ENCODE measurements around the gene ISOC2. TPM values are rescaled to one million over a fixed set of nuclear protein-coding genes. Genes with fewer than 3 reads are reported as not detected.

ISOC2 gene
- total RNA-seq, 3 donors from 2014 or later (not counting 1 experiment from before 2014, with no cell fraction given): 7.2 to 12.4 (median 9.5) TPM

DNA sequence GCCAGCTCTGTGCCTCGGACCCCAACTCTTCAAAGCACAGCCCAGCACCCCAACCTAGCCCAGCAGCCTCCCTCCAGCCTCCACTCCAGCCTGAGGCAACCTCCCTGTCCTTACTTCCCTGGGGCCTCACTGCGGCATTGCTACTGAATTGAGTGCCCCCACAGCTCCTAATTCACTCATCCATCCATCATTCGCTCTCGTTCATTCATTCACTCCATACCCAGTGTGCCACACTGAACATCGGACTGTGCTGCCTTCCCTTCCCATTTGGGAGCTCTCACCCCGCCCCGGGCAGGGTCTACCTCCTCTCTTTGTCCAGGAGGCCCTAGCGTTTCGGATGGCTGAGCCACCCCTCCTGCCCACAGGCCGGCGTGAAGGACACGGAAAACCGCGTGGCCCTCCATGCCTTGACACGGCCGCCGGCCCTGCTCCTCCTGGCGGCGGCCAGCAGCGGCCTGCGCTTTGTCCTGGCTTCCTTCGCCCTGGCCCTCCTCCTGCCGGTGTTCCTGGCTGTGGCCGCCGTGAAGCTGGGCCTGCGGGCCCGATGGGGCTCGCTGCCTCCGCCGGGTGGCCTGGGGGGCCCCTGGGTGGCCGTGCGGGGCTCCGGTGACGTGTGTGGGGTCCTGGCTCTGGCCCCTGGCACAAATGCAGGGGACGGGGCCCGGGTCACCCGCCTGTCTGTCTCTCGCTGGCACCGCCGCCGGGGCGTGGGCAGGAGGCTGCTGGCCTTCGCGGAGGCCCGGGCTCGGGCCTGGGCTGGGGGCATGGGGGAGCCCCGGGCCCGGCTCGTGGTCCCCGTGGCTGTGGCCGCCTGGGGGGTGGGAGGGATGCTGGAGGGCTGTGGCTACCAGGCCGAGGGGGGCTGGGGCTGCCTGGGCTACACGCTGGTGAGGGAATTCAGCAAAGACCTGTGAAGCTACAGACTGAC, 24.9 kb upstream of the ISOC2 start:
- WGBS (ENCODE audit: insufficient coverage): 89% methylated on average over 53 of the region's 53 CpGs
- Histone ChIP-seq H3K27me3 (ENCODE audit: control insufficient read depth, insufficient read depth, low read length) (no peaks in the 10 kb centered on the region), H3K9me3 (ENCODE audit: control insufficient read depth, insufficient read depth, low read length) (no peaks in the 10 kb centered on the region), H3K36me3 (ENCODE audit: control insufficient read depth, insufficient read depth, low read length) (peaks cover 5% of the 10 kb centered on the region), H3K27ac (ENCODE audit: low read length) (no peak overlapping the region), H3K4me1 (ENCODE audit: control insufficient read depth, insufficient read depth, low read length) (peaks cover 23% of the 10 kb centered on the region), H3K4me3 (ENCODE audit: low read length) (no peak overlapping the region)
- Mint-ChIP-seq H3K4me3 (peak overlapping the region; percentile 76), H3K27me3 (ENCODE audit: low read depth in 2 of 2) (peaks cover 0 to 2% of the 10 kb centered on the region in 2 donors), H3K4me1 (peaks cover 0 to 7% of the 10 kb centered on the region in 2 donors), H3K27ac (peak overlapping the region; percentile 47 to 85), H3K36me3 (no peaks in the 10 kb centered on the region), H3K9me3 (no peaks in the 10 kb centered on the region)
- ATAC-seq (no peak), DNase-seq (peak in 1 of 2 donors; percentile 15)
- TF ChIP-seq CTCF (IDR thresholded peaks at IDR 0.05): no peak
- intact Hi-C loops (cut with micrococcal nuclease): no loop called here

DNA sequence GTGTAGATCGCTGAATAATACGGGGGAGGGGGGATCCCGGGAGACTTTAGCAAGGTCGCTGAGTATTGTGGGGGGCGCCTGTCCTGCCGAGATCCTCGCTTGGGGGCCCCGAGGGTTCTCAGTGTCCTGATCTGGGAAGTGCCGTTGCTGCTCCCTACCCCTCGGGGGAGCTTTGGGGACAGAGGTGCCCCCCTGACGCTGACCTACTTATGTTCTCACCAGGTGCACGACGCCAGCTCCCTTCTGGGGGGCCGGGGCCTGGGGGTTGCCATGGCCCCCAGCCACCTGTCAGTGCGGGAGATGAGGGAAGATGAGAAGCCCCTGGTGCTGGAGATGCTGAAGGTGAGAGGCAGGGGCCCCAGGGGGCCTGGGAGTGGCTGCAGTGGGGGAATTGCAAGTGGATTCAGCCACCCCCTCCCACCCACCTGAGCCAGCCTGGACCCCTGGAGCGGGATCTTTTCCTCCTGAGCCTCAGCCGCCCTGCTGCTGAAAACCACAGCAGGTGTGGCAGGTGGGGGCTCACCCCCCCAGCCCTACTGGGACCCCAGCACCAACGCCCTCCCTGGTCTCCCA, 24.1 kb upstream of the ISOC2 start:
- peak in 1 of 2 donors; percentile 44 for DNase-seq
- H3K4me1 Mint-ChIP-seq: peaks cover 0 to 7% of the 10 kb centered on the region in 2 donors

GRCh38 chr19:55484593-55485438, 23.4 kb upstream of the ISOC2 start, which contains the start of gene NAT14:
Gene NAT14 (plus strand): TSS chr19:55485188. CDS start chr19:55485709, 521 bp downstream.
- Histone ChIP-seq H3K36me3 (ENCODE audit: control insufficient read depth, insufficient read depth, low read length) (peaks cover 5% of the 10 kb centered on the region), H3K27me3 (ENCODE audit: control insufficient read depth, insufficient read depth, low read length) (no peaks in the 10 kb centered on the region), H3K4me3 (ENCODE audit: low read length) (peak within 1 kb of the TSS; percentile 54), H3K4me1 (ENCODE audit: control insufficient read depth, insufficient read depth, low read length) (peaks cover 23% of the 10 kb centered on the region), H3K9me3 (ENCODE audit: control insufficient read depth, insufficient read depth, low read length) (no peaks in the 10 kb centered on the region), H3K27ac (ENCODE audit: low read length) (peak within 1 kb of the TSS; percentile 42)
- peak within 1 kb of the TSS; percentile 54 to 85 for H3K27ac Mint-ChIP-seq
- intact Hi-C loops (cut with micrococcal nuclease): no loop called here
- H3K4me1 Mint-ChIP-seq: peaks cover 3 to 10% of the 10 kb centered on the region in 2 donors
- WGBS (ENCODE audit: insufficient coverage): 2% methylated on average over 78 of the region's 78 CpGs
- H3K36me3 Mint-ChIP-seq: no peaks in the 10 kb centered on the region
- H3K4me3 Mint-ChIP-seq: peak within 1 kb of the TSS; percentile 77
- peaks cover 0 to 2% of the 10 kb centered on the region in 2 donors for H3K27me3 Mint-ChIP-seq (ENCODE audit: low read depth in 2 of 2)
- no peaks in the 10 kb centered on the region for H3K9me3 Mint-ChIP-seq
- peak; percentile 64 to 81 for DNase-seq
- peak; percentile 53 to 76 (median 71) for ATAC-seq
- TF ChIP-seq CTCF (IDR thresholded peaks at IDR 0.05): no peak

More for the DNA sequence above, 24.1 kb upstream of the ISOC2 start:
- Histone ChIP-seq H3K4me1 (ENCODE audit: control insufficient read depth, insufficient read depth, low read length) (peaks cover 23% of the 10 kb centered on the region), H3K36me3 (ENCODE audit: control insufficient read depth, insufficient read depth, low read length) (peaks cover 5% of the 10 kb centered on the region), H3K27ac (ENCODE audit: low read length) (peak overlapping the region; percentile 42), H3K27me3 (ENCODE audit: control insufficient read depth, insufficient read depth, low read length) (no peaks in the 10 kb centered on the region), H3K4me3 (ENCODE audit: low read length) (peak overlapping the region; percentile 54), H3K9me3 (ENCODE audit: control insufficient read depth, insufficient read depth, low read length) (no peaks in the 10 kb centered on the region)
- no peak for TF ChIP-seq CTCF (IDR thresholded peaks at IDR 0.05)
- Mint-ChIP-seq H3K27me3 (ENCODE audit: low read depth in 2 of 2) (peaks cover 0 to 2% of the 10 kb centered on the region in 2 donors), H3K9me3 (no peaks in the 10 kb centered on the region), H3K36me3 (no peaks in the 10 kb centered on the region), H3K4me3 (peak overlapping the region; percentile 77), H3K27ac (peak overlapping the region; percentile 54 to 85)
- WGBS (ENCODE audit: insufficient coverage): 29% methylated on average over 18 of the region's 18 CpGs
- peak in 2 of 3 donors; percentile 14 to 22 for ATAC-seq
- intact Hi-C loops (cut with micrococcal nuclease): no loop called here

Data from natural killer cell (primary cell).